ENCODE data around the gene LMAN2L. TPM values are rescaled to one million over a fixed set of nuclear protein-coding genes. Genes with fewer than 3 reads are reported as not detected.

LMAN2L gene
- polyA plus RNA-seq, 3 donors = 7.9 to 22.4 (median 16.6) TPM

DNA sequence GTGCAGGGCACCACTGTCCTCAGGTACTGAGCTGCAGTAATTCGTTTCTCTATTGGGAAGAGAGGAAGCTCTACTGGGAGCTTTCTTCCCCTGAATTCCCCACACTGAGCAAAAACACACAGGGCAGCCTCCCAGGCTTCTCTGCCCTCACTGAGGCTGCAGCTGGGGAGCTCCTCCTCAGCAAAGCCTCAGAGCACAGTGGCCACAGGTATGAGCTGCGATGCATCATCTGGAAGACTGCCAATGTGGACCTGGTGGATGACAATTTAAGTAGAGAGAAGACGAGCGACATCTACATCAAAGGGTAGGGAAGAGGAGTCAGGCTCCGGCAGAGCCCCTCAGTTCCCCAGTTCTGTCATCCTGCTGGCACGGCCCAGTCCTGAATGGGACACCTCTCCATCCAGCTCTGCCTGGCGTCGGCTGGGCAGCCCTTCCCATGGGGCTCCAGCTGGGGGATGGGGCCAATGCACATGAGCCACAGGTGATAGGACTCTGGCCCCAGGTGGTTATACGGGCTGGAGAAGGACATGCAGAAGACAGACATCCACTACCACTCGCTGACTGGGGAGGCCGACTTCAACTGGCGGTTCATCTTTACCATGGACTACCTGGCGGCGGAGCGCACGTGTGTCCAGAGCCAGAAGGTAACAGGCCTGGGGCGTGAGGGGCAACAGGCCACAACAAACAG, 37.6 kb downstream of the LMAN2L start:
- no peak overlapping the region for H3K9ac ChIP-seq (ENCODE audit: insufficient read depth, low read length, poor library complexity, severe bottlenecking)
- H3K4me1 Mint-ChIP-seq = no peaks in the 10 kb centered on the region
- peaks cover 31 to 39% of the 10 kb centered on the region in 2 donors for H3K36me3 Mint-ChIP-seq
- H3K4me2 ChIP-seq (replicated peaks; ENCODE audit: extremely low read depth, low read length, poor library complexity, severe bottlenecking) = no peak overlapping the region
- H3K27me3 Mint-ChIP-seq (ENCODE audit: low read depth in 3 of 3) = peaks cover 0 to 2% (median 0%) of the 10 kb centered on the region in 3 donors
- no peak overlapping the region for H3K27ac ChIP-seq (ENCODE audit: low read depth in 1 of 2, low read length in 2 of 2)
- no peak overlapping the region for H3K4me3 Mint-ChIP-seq
- intact Hi-C loops (cut with micrococcal nuclease) = no loop called here
- no peak overlapping the region for H3K4me3 ChIP-seq (replicated peaks in 1 of 3; ENCODE audit: low read depth in 2 of 3, low read length in 3 of 3)
- no peaks in the 10 kb centered on the region for H3K4me1 ChIP-seq (ENCODE audit: control insufficient read depth in 1 of 2, insufficient read depth in 2 of 2, low read length in 2 of 2)
- H3K36me3 ChIP-seq (replicated peaks in 1 of 2; ENCODE audit: control insufficient read depth in 1 of 2, insufficient read depth in 2 of 2, low read length in 2 of 2) = peaks cover 23 to 33% of the 10 kb centered on the region in 2 donors
- no peaks in the 10 kb centered on the region for H3K9me3 ChIP-seq (replicated peaks in 1 of 2; ENCODE audit: control insufficient read depth in 1 of 2, insufficient read depth in 1 of 2, low read length in 2 of 2)
- no peak for DNase-seq
- H3K27ac Mint-ChIP-seq = peak overlapping the region in 1 of 7 donors; percentile 1
- H4K20me1 ChIP-seq (ENCODE audit: insufficient read depth, low read length) = no peaks in the 10 kb centered on the region
- no peak overlapping the region for H2AFZ ChIP-seq (ENCODE audit: insufficient read depth, low read depth, low read length, poor library complexity, severe bottlenecking)
- H3K79me2 ChIP-seq (ENCODE audit: insufficient read depth, low read length) = no peaks in the 10 kb centered on the region
- TF ChIP-seq, protein P1, sequence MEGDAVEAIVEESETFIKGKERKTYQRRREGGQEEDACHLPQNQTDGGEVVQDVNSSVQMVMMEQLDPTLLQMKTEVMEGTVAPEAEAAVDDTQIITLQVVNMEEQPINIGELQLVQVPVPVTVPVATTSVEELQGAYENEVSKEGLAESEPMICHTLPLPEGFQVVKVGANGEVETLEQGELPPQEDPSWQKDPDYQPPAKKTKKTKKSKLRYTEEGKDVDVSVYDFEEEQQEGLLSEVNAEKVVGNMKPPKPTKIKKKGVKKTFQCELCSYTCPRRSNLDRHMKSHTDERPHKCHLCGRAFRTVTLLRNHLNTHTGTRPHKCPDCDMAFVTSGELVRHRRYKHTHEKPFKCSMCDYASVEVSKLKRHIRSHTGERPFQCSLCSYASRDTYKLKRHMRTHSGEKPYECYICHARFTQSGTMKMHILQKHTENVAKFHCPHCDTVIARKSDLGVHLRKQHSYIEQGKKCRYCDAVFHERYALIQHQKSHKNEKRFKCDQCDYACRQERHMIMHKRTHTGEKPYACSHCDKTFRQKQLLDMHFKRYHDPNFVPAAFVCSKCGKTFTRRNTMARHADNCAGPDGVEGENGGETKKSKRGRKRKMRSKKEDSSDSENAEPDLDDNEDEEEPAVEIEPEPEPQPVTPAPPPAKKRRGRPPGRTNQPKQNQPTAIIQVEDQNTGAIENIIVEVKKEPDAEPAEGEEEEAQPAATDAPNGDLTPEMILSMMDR (IDR thresholded peaks at IDR 0.05) = no peak
- no peaks in the 10 kb centered on the region for H3K27me3 ChIP-seq (ENCODE audit: control insufficient read depth in 2 of 2, insufficient read depth in 2 of 2, low read length in 2 of 2)
- 99% methylated on average over 14 of the region's 17 CpGs for WGBS (ENCODE audit: insufficient coverage)
- H3K9me3 Mint-ChIP-seq = no peaks in the 10 kb centered on the region

GRCh38 chr2:96701636-96702035, 38.2 kb downstream of the LMAN2L start:
- H3K9me3 ChIP-seq (replicated peaks in 1 of 2; ENCODE audit: control insufficient read depth in 1 of 2, insufficient read depth in 1 of 2, low read length in 2 of 2) = no peaks in the 10 kb centered on the region
- H3K27ac ChIP-seq (ENCODE audit: low read depth in 1 of 2, low read length in 2 of 2) = no peak overlapping the region
- no peaks in the 10 kb centered on the region for H3K27me3 ChIP-seq (ENCODE audit: control insufficient read depth in 2 of 2, insufficient read depth in 2 of 2, low read length in 2 of 2)
- DNase-seq = no peak
- H4K20me1 ChIP-seq (ENCODE audit: insufficient read depth, low read length) = no peaks in the 10 kb centered on the region
- H3K9ac ChIP-seq (ENCODE audit: insufficient read depth, low read length, poor library complexity, severe bottlenecking) = no peak overlapping the region
- H3K36me3 ChIP-seq (replicated peaks in 1 of 2; ENCODE audit: control insufficient read depth in 1 of 2, insufficient read depth in 2 of 2, low read length in 2 of 2) = peaks cover 17 to 27% of the 10 kb centered on the region in 2 donors
- H3K4me3 ChIP-seq (replicated peaks in 1 of 3; ENCODE audit: low read depth in 2 of 3, low read length in 3 of 3) = no peak overlapping the region
- 90% methylated on average over 3 of the region's 6 CpGs for WGBS (ENCODE audit: insufficient coverage)
- H3K79me2 ChIP-seq (ENCODE audit: insufficient read depth, low read length) = no peaks in the 10 kb centered on the region
- peaks cover 0 to 2% (median 0%) of the 10 kb centered on the region in 3 donors for H3K27me3 Mint-ChIP-seq (ENCODE audit: low read depth in 3 of 3)
- H3K4me1 Mint-ChIP-seq = no peaks in the 10 kb centered on the region
- H3K4me2 ChIP-seq (replicated peaks; ENCODE audit: extremely low read depth, low read length, poor library complexity, severe bottlenecking) = no peak overlapping the region
- peaks cover 25 to 33% of the 10 kb centered on the region in 2 donors for H3K36me3 Mint-ChIP-seq
- H3K27ac Mint-ChIP-seq = peak overlapping the region in 2 of 7 donors; percentile 10 to 42
- H3K9me3 Mint-ChIP-seq = no peaks in the 10 kb centered on the region
- TF ChIP-seq, protein P1 (IDR thresholded peaks at IDR 0.05) = no peak
- no peak overlapping the region for H2AFZ ChIP-seq (ENCODE audit: insufficient read depth, low read depth, low read length, poor library complexity, severe bottlenecking)
- intact Hi-C loops (cut with micrococcal nuclease) = no loop called here
- no peak overlapping the region for H3K4me3 Mint-ChIP-seq
- H3K4me1 ChIP-seq (ENCODE audit: control insufficient read depth in 1 of 2, insufficient read depth in 2 of 2, low read length in 2 of 2) = no peaks in the 10 kb centered on the region

Data from CD14-positive monocyte (primary cell).